Superior temporal gyrus (tissue), 1 donor: Measurements from ENCODE around the gene FBXO45.
"Not testable (repeated sequence)": the region's sequence is repeated elsewhere in the genome, so short reads cannot be mapped to it uniquely, and the experiment has no call there.

Experiments
- DNase-seq: peaks from one replicate; pipeline ENCODE4 v3.0.0-alpha.2; 2016; ENCODE audit errors: extremely low spot score

The FBXO45 gene, protein sequence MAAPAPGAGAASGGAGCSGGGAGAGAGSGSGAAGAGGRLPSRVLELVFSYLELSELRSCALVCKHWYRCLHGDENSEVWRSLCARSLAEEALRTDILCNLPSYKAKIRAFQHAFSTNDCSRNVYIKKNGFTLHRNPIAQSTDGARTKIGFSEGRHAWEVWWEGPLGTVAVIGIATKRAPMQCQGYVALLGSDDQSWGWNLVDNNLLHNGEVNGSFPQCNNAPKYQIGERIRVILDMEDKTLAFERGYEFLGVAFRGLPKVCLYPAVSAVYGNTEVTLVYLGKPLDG

DNA sequence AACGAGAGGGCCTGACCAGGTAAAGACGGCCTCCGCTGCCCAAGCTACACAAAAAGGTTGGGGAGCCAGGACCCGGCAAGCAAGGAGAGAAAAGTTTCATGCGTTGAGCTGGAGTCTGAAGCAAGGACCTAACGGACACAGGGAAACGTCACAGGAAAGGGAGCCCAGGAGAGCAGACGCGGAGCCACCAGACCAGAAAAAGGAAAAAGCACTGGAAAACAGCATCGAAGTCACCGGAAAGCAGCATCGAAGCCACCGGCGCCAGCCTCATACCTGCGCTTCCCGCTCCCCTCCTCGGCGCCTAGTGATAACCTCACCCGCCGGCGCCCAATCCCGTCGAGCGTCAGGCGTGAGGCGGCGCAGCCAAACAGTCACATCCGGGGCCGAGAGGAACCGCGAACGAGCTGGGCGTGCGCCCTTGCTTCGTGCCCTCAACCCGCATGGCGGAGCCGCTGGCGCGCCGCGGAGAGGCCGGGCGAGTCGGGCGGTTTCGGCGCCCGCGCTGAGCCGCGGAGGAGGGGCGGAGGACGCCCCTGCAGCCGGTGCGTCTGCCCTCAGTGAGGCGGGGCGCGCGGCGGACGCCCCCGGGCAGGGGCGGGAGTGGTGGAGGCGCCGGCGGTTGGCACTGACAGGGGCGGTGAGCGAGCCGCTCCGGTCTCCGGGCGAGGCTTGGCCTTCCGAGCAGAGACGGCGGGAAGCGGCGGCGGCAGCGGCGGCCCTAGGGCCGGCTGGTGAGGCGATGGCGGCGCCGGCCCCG, at the start of gene FBXO45, which contains the start of gene WDR53:
FBXO45 (plus strand) TSS at position 415 of the 757 bp plus-strand sequence; CDS start at position 740, 325 bp downstream.
WDR53 (minus strand) TSS at position 309 of the 757 bp plus-strand sequence. CDS start 7,079 bp downstream, outside the sequence.
- peak; percentile 96 for DNase-seq

DNA sequence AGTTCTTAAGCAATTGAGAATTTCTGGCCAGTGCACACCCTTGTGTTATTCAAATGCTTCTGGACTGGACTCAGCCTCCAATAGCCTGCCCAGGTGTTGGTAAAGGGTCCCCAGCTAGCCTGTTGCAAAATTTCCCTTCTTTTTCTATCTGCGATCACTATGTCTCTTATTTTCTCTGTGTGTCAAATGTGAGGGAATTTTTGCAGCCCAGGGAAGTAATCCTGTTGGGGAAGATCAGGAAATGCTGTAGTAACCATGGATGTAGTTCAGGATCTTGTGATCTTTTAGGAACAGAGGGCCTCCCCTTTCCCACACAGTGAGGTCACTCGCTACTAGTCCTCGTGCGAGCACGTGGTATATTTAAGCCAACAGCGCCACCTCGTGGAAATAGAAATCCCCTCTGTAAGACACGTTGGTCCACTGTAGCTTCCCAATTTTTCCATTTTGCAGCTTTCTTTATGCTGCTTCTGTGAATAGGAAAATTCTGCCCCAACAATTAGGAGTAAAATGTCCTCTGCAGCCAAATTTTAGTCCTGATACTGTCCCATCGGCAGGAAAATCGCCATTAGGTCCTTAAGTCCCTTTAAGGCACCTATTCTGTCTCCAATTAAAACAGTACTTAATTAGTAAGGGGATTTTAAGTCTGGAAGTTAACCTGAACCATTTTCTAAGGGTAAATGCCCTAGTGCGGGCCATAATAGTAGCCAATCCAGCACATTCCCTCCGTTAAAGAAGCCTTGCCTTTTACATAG, 49.3 kb upstream of the FBXO45 start:
- peak; percentile 41 for DNase-seq

DNA sequence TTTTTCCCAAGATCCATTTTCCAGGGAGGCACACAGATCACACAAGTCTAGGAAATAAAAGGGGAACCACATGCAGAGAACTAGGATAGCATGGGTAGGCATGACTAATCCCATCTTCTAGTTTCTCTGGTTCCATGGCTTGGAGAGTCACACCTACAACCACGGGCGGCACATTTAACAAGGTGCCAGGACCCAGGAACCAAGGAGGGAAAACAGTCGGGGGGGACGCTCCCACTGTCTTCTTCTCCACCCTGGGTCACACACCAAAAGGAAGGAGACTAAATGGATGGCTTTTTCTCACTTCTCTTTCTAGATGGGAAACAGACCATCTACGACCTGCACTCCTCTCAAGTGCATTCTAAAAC, 48.8 kb upstream of the FBXO45 start:
- no peak for DNase-seq

DNA sequence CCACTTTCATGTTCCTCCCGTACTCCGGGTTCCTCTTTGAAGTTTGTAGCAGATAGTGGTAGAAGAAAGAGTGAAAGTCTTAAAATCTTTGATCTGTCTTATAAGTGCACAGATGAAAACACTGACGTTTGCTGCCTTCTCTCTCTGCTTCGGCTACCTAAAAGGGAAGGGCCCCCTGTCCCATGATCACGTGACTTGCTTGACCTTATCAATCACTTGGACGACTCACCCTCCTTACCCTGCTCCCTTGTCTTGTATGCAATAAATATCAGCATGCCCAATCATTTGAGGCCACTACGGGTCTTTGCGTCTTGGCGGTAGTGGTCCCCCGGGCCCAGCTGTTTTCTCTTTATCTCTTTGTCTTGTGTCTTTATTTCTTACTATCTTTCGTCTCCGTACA, 47.2 kb upstream of the FBXO45 start:
- not testable (repeated sequence) for DNase-seq

DNA sequence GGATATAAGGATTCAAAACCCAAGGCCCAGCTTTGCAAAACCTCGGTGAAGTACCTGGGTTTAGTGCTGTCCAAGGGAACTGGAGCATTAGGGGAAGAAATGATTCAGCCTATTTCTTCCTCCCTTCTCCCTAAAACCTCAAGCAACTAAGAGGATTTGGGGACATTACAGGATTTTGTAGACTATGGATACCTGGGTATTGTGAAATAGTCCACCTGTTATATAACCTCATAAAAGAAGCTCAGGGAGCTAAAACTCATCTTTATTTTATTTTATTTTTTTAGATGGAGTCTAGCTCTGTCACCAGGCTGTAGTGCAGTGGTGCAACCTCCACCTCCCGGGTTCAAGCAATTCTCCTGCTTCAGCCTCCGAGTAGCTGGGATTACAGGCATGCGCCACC, 44.6 kb upstream of the FBXO45 start:
- DNase-seq = no peak

DNA sequence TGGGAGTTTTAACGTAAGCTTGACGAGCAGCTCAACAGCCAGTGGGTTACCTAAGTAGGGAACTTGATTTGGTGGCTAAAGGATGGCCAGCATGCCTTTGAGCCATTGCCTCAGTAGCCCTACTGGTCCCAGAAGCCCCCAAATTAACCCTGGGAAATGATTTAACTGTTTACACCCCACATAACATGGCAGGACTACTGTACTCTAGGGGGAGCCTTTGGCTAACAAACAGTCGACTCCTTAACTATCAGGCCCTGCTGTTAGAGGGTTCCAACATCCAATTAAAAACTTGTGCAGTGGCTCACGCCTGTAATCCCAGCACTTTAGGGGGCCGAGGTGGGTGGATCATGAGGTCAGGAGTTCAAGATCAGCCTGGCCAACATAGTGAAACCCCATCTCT, 43.9 kb upstream of the FBXO45 start:
- no peak for DNase-seq

DNA sequence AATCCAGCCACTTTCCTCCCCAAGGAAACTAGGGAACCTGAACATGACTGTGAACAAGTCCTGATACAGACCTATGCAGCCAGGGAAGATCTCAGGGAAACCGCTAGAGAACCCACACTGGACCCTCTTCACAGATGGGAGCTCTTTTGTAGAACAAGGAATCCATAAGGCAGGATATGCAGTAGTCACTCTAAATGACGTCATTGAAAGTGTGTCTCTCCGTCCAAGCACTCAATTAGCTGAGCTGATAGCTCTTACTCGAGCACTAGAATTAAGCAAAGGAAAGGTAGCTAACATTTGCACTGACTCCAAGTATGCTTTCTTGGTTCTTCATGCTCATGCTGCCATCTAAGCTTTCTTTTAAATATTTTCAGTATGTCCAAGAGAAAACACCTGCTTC, 43.3 kb upstream of the FBXO45 start:
- DNase-seq = no peak

DNA sequence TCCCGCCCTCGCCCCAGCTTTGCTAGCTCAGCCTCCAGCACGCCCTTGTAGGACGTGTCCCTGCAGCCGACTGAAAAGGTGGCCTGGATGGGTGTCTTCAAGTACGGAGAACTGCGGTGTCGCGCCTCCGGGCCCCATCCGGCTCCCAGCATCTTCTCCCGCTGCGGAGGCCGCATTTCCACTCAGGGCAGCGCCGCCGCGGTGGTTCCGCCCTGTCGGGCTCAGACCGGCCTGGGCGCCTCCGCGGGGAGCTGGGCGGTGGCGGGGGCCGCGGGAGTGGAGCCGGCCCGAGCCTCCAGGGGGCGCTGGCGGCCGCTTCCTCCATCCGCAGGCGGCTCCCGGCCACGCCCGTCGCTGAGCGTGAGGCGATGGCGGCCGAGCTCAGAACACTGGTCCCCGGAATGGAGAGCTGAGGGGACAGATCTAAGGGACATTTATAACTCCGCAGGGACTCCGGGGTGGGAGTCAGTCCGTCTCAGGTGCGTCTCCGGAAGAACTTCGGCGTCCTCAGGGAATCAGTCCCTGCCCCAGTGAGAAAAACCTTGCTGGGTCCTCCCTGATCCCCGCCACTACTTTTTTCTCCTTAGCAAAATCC, 39.7 kb upstream of the FBXO45 start:
- DNase-seq = peak; percentile 27

DNA sequence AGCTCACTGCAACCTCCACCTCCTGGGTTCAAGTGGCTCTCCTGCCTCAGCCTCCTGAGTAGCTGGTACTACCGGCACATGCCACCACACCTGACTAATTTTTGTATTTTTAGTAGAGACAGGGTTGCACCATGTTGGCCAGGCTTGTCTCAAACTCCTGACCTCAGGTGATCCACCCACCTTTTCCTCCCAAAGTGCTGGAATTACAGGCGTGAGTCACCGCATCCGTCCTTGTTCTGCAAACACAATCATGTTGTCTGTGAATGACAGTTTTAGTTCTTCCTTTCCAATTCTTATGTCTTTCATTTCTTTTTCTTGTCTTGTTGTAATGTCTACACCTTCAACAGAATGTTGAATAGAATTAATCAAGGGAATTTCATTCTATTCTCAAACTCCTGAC, 37.0 kb upstream of the FBXO45 start:
- no peak for DNase-seq

DNA sequence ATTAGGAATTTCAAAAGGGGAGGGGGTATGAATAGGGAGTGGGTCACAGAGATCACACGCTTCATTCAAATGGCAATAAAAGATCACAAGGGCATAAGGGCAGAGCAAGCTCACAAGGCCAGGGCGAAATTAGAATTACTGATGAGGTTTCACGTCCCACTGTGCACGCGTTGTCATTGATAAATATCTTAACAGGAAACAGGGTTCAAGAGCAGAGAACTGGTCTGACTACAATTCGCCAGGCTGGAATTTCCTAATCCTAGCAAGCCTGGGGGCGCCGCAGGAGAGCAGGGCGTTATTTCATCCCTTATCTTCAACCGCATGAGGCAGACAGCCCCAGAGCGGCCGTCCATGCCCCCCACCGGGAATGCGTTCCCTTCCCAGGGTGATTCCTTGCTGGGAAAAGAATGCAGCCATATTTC, 35.2 kb upstream of the FBXO45 start:
- DNase-seq = no peak

DNA sequence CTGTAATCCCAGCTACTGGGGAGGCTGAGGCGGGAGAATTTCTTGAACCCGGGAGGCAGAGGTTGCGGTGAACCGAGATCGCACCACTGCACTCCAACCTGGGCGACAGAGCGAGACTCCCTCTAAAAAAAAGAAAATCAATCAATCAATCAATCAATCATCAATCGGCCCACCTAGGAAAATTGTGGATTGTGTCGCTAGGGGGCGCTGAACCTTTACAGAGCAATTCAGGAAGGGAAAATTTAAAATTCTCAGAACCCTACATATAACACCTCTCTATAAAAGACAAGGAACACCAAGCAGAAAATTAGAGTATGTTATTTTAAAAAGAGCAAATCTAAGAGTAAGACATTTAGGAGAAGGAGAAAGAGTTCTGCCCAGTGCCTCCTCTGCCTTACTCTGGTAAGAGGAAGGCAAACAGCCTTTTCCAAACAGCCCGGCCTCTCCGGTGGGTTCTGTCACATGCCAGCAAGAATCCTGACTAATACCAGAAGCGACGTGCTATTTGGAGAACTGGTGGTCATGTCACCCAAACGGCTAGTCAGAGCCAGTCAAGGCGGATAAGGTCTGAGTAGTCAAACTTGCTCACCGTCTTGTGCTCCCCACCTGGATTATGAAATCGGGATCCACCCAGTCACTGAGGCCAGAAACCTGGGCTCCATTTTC, 31.0 kb upstream of the FBXO45 start:
- DNase-seq = peak; percentile 24

DNA sequence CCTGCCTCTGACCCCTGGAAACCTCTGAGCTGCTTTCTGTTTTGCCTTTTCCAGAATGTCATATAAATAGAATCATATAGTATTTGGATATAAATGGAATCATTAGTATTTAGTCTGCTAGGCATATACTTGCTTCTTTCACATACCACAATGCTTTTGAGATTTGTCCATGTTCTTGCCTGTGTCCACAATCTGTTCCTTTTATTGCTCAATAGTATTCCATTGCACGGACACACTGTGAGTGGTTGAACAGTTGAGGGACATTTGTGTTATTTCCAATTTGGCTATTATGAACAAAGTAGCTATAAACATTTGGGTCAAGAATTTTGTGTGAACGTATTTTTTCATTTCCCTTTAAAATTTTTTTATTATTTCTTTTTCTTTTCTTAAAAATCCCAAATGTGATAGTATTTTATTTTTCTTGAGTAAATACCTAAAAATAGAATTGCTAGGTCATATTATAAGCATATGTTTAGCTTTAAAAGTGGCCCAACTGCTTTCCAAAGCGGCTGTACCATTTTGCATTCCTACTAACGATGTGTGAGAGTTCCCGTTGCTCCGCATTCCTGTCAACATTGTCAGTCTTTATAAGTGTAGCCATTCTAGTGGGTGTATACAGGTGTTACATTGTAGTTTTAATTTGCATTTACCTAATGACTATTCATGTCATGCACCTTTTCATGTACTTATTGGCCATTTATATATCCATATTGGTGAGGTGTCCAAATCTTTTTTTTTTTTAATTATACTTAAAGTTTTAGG, 26.6 kb upstream of the FBXO45 start:
- no peak for DNase-seq

DNA sequence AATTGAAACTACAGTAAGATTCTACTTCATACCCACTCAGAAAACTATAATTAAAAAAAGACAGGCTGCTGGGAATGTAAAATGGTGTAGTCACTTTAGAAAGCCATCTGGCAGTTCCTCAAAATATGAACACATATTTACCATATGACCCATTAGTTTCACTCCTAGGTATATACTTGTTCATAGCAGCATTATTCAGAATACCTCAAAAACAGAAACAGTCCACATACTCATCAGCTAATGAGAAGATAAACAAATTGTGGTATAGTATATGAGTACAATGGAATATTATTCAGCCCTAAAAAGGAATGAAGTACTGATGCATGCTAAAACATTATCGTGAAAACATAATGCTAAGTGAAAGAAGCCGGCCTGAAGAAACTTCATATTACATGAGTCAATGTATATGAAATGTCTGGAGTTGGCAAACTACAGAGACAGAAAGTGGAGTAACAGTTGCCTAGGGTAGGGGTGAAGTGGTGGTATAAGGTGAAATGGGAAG, 23.9 kb upstream of the FBXO45 start:
- DNase-seq = no peak

DNA sequence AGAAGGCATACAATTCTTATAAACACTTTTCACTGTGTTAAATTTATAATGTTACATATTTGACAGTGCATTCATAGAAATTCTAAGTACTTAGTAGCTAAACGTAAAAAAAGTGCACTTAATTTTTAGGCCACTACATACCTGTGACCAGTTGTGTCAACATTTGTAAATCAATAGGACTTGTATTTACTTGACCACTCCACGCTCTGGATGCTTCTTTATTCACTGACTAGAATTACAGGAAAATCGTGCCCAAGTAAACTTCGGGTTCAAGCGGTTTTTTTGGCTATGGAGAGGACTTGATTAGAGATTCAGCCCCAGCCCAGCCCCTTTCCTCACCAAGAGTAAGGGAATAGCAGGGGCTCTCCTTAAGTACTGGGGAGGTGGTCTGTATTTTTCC, 21.9 kb upstream of the FBXO45 start:
- DNase-seq = no peak

DNA sequence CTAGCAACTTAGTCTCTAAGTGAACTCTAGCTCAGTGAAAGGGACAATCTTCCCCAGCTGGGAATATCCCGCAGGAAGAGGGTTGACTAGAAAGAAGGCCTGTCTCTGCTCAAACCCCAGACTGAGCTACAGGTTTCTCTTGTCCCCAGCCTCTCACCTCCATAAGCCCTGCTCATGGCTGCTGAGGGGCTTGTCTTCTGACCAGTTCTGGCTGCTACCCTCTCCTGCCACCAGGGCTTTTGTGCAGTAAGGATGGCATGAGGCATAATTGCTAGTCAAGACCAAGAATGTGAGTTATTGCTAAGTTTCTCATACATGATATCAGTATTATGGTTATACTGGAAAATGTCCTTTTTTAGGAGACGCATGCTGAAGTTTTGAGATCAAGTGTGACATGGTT, 21.4 kb upstream of the FBXO45 start:
- no peak for DNase-seq

DNA sequence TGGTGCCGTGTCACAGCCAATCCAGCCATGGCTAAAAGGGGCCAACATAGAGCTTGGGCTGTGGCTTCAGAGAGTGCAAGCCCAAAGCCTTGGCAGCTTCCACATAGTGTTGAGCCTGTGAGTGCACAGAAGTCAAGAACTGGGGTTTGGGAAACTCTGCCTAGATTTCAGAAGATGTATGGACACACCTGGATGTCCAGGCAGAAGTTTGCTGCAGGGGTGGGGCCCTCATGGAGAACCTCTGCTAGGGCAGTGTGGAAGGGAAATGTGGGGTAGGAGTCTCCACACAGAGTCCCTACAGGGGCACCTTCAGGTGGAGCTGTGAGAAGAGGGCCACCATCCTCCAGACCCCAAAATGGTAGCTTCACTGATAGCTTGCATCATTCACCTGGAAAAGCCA, 19.1 kb upstream of the FBXO45 start:
- DNase-seq = not testable (repeated sequence)

DNA sequence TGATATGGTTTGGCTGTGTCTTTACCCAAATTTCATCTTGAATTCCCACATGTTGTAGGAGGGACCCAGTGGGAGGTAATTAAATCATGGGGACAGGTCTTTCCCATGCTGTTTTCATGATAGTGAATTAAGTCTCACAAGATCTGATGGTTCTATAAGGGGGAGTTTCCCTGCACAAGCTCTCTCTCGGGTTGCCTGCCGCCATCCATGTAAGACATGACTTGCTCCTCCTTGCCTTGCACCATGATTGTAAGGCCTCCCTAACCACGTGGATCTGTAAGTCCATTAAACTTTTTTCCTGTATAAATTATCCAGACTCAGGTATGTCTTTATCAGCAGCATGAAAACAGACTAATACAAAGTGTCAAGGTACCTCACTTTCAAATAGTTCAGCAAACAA, 18.3 kb upstream of the FBXO45 start:
- not testable (repeated sequence) for DNase-seq

DNA sequence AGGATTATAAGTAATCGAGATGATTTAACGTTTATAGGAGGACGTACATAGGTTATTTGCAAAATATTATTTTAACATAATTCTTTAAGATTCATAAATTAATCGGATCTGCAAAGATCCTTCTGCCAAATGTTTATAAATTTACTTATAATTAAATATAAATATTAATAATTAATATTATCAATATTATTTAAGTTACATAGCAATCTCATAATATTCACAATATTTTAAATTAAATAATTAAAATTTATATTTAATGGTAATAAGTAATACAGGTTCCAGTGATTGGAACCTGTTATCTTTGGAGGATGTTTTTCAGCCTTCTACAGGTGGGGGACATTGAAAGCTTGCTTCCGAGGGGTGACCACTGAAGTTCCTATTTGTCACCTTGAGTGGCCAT, 16.2 kb upstream of the FBXO45 start:
- DNase-seq = no peak

DNA sequence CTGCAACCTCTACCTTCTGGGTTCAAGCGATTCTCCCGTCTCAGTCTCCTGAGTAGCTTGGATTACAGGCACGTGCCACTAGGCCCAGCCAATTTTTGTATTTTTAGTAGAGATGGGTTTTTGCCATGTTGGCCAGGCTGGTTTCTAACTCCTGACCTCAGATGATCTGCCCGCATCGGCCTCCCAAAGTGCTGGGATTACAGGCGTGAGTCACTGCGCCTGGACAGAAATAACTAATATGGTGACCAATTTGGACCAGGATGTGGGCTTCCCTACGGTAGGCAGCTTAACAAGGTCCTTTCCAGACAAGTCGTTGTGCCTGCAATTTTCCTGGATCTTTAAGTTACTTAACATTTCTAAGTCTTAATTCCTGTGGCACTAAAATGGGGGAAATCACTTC, 14.9 kb upstream of the FBXO45 start:
- DNase-seq = no peak

DNA sequence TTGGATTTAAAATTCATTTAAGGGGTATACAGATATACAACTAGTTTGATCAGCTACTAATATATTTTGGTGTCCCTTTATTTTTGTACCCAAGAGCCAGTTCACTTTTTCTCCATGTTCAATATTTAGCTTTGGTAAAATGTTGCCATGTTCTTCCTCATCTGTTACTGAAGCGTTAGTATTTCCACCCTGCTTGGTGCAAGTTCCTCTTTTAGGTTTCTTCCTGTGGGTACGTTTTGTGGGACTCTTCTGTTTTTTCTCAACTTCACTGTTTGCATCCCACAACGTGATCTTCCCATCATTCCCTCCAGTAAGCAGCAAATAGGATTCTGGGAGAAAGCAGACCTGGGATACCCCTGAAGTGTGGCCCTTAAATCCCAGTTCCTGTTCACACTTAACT, 14.3 kb upstream of the FBXO45 start:
- no peak for DNase-seq

DNA sequence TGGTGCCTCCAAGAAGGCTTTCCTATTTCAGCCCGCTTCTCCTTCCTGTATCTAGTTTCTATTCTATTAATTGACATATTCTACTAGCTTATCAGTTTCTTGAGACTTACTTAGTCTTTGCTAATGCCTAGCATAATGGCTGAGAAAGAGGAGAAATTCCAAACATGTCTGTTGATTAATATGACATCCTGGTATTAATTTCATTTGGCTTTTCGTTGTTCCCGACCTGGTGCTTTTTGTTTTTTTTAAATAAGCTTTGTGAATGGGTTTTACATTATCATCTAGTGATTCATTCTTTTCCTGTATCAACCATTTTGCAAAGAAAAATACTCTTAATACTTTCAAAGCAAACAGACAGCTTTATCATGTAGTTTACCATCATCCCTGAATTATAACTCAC, 13.2 kb upstream of the FBXO45 start:
- no peak for DNase-seq
